HG03039 (cell line): ENCODE data around the gene SMIM13.

Source experiments
- ATAC-seq: cut with Tn5 transposase; IDR thresholded peaks from one replicate; pipeline ENCODE4 v1.9.1; 2021; ENCODE audit warnings: mild to moderate bottlenecking, moderate library complexity; ENCODE audit not compliant: unreplicated experiment

SMIM13 gene

GRCh38 chr6:11120271-11121005 lies 26.8 kb downstream of the SMIM13 start:
- no peak for ATAC-seq

DNA sequence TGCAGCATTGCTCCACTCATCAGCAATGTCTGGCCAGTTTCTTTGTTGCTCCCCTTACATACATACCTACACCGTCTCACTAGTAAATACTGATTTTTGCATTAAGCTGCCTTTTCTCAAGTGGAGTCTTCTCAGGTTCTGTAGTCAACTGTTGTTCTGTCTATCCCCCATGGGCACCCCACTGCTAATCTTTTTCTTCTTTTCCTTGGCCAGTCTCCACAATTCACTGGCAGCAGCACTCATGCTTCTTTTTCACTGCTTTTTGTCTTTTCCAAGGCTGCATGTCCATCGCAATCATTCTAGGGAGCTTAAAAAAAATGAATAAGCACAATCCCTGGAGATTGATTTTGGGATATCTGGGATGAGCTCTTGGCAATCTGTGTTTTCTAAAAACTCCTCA lies 28.2 kb downstream of the SMIM13 start:
- ATAC-seq, result no peak

DNA sequence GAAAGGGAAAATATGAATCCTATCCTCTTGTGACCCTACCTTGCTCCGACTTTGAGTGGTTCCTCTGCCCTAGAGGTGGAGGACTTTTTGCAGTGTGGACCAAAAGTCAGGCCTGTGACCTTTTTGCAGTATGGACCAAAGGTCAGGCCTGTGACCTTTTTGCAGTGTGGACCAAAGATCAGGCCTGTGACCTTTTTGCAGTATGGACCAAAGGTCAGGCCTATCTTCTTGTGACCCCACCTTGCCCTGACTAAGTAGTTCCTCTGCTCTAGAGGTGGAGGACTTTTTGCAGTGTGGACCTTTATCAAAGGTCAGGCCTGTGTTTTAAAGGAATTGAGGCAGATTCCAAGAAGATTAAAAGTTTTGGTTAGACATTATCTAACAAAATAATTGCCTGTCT lies 28.7 kb downstream of the SMIM13 start:
- no peak for ATAC-seq

- ATAC-seq, result no peak
Observed at GRCh38 chr6:11123978-11124377, 30.3 kb downstream of the SMIM13 start.

DNA sequence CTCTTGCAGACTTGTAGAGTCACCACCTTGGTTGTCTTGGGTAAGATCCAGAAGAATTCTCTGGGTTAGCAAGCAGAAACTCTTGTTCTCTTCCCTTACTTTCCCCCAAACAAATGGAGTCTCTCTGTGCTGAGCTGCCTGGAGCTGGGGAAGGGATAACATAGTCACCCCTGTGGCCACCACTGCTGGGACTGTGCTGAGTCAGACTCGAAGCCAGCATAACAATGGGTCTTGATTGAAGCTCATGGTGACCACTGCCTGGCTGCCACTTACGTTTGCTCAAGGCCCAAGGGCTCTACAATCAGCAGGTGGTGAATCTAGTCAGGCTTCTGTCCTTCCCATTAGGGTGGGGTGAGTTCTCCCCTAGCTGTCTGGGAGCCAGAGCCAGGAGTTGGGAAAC lies 33.2 kb downstream of the SMIM13 start:
- ATAC-seq, result no peak

DNA sequence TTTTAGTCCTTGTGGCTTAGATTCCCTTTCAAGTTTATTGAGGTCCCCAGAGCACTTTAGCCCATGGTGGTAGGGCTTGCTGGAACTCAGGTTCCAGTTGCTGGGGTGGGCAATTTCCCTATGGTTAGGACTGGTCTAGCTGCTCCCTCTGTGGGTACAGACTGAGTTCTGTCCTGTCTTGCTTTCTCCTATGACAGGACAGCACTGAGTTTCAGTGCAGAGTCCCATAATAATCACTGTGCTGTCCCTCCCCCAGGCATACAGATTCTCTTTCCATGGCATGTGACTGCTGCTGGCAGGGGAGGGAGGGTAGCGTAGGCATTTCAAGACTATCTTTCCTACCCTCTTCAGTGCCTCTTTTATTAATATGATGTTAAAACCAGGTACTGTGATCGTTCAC lies 35.0 kb downstream of the SMIM13 start:
- ATAC-seq, result no peak

- ATAC-seq, result no peak
Observed at GRCh38 chr6:11129908-11130565, 36.4 kb downstream of the SMIM13 start.

GRCh38 chr6:11130605-11131004 lies 37.0 kb downstream of the SMIM13 start:
- no peak for ATAC-seq

DNA sequence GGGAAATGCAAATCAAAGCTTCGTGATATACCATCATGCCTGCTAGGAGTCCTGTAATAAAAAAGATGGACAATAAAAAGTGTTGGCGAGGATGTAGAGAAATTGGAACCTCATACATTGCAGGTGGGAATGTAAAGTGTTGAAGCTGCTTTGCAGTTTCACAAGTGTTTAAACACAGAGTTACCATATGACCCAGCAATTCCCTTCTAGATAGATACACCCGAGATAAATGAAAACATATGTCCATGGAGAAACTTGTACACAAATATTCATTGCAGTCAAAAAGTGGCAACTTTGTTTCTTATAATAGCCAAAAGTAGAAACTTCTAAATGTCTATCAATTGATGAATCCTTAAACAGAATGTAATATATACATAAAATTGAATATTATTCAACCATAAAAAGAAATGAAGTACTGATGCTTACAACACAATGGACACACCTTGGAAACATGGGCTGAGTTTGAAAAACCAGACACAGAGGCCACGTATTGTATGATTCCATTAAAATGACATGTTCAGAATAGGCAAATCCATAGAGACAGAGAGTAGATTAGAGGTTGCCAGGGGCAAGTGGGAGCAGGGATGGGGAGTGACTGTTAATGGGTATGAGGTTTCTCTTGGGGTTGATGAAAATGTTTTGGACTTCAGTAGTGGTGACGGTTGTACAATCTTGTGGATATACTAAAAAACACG lies 38.7 kb downstream of the SMIM13 start:
- ATAC-seq, result no peak

GRCh38 chr6:11133281-11133680 lies 39.6 kb downstream of the SMIM13 start:
- ATAC-seq, result no peak

GRCh38 chr6:11136809-11137208 lies 43.2 kb downstream of the SMIM13 start:
- ATAC-seq, result no peak

GRCh38 chr6:11139051-11139960 lies 45.7 kb downstream of the SMIM13 start:
- peak; percentile 58 for ATAC-seq

- ATAC-seq, result no peak
Observed at GRCh38 chr6:11140056-11140455, 46.4 kb downstream of the SMIM13 start.

DNA sequence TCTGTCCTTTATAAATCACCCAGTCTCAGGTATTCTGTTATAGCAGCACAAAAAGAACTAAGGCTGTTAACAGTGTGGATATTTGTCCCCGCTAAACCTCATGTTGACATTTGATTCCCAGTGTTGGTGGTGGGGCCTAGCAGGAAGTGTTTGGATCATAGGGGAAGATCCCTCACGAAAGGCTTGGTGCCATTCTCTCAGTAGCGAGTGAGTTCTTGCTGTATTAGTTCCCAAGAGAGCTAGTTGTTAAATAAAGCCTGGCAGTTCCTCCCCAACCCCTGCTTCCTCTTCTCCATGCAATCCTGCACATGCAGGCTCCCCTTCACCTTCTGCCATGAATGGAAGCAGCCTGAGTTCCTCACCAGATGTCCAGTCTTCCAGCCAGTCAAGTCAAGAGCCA lies 47.7 kb downstream of the SMIM13 start:
- no peak for ATAC-seq

GRCh38 chr6:11142296-11143027 lies 48.8 kb downstream of the SMIM13 start:
- ATAC-seq, result no peak

DNA sequence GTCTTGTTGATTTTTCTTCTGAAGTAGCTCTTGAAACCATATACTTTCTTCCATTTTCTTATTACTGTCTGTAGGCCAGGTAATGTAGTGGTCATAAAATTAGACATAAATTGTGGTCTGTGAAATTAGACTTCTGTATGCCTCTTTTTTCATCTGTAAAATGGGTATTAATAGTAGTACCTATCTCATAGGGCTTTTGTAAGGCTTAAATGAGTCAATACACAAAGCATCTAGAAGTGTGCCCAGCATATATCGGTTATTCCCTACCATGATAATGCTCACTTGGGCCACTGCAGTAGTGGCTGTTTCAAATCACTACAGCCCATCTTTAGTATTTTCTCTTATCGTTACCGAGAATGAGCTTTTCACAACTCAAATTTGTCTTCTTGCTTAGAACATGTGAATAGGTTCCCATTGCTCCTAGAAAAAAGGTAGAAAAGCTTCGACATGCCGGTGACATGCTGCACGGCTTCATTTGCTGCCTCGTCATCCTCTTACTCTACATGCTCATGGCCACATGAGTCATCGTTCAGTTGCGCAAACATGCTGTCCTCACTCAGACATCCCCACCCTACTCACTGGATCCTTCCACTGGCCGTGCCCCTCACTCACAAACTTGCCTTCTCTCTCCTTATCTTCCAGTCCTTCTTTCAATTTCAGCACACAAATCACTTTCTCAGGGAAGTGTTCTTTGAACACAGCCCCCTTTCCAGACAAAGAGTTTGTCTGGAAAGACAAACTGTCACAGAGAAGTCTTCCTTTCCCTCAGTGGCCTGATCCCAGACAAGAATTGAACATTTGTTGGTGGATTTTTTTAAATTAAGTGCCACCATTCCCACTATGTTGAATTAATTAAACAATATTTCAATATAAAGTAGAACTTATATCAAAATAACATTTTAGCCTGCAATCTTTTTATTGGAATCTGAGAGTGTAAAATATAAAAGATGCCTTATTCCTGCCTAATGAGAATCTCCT lies 50.0 kb downstream of the SMIM13 start:
- ATAC-seq, result no peak

GRCh38 chr6:11144393-11144851 lies 50.8 kb downstream of the SMIM13 start:
- peak; percentile 58 for ATAC-seq

DNA sequence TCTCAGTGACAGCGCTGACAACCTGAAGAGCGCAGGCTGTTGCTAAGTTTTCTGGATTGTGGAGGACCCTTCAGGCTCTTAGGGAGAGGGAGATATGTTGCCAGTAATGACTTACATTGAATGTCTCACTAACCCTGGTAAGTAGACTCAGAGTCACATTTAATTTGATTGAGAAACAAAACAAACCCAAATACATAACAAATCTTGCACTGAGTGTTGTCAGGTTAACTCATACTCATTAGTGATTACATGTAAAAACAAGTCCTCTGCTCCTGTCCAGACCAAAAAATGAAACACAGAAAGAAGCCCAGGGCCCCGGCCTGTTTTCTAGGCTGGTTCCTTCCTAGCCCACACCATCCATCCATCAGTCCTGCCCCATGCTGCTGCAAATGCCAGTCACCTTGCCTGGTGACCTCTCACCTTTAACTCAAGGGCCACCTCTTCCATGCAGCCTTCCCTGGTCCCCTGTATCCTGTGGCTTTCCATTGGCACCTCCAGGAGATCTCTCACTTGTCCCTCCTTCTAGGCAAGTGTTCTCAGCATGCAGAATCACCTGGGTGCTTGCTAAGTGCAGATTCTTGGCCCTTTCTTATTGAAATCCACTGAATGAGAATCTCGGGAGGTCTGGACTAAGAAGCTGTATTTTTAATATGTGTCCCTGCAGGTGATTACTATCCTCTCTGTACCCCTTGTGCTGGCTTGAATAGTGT lies 52.6 kb downstream of the SMIM13 start:
- ATAC-seq, result no peak
